ENCODE data around the gene SNRPD2.

Gene SNRPD2

GRCh38 chr19:45657520-45658167 is 34.1 kb downstream of the SNRPD2 start:
- no peak for DNase-seq (ENCODE audit: low spot score)

DNA sequence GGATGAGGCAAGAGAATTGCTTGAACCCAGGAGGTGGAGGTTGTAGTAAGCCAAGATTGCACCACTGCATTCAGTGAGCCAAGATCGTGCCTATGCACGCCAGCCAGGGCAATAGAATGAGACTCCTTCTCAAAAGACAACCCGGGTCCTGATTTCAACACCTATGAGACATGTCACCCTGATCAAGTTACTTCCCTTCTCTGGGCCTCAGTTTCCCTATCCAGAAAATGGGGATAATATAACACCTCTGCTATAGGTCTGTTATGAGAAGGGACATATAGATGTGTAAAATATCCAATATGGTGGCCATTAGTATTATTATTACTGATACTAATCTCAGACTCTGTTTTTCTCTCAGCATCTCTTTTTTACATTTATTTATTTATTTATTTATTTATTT is 36.7 kb downstream of the SNRPD2 start:
- no peak for DNase-seq (ENCODE audit: low spot score)

DNA sequence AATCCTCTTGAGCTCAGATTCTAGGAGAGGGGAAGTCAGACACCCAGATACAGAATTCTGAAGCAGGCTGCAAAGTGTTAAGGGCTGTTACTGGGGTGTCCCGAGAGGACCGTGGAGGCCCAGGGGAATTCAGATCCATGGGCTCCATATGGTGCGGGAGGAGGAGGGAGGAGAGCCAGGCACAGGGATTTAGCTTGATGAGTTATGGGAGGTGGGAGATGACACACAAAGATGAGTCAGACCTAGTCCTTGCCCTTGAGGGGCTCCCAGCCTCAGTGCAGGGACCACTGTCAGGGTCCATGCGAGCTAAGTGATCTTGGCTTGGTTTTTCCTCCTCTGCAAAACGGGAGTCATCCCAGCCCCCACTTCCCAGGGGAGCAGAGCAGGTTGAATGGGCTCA is 38.1 kb downstream of the SNRPD2 start:
- DNase-seq (ENCODE audit: low spot score), result no peak

DNA sequence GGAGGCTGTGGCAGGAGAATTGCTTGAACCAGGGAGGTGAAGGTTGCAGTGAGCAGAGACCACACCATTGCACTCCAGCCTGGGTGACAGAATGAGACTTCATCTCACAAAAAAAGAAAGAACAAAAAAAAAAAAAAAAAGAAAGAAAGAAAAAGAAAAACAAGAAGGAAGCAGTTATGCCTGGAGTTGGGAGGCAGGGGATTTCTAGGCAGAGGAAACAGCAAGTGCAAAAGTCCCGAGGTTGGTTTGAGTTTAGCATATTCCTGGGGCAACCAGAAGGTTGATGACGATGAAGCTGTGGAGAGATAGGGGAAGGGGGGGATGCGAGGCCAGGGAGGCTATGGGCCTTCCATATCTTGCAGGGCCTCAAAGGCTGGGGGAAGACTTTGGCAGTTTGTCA is 41.0 kb downstream of the SNRPD2 start:
- no peak for DNase-seq (ENCODE audit: low spot score)

- no peak for DNase-seq (ENCODE audit: low spot score)
These were observed 45.4 kb downstream of the SNRPD2 start for GRCh38 chr19:45646345-45646698.

GRCh38 chr19:45645631-45646344 is 46.0 kb downstream of the SNRPD2 start:
- DNase-seq (ENCODE audit: low spot score), result peak; percentile 84

DNA sequence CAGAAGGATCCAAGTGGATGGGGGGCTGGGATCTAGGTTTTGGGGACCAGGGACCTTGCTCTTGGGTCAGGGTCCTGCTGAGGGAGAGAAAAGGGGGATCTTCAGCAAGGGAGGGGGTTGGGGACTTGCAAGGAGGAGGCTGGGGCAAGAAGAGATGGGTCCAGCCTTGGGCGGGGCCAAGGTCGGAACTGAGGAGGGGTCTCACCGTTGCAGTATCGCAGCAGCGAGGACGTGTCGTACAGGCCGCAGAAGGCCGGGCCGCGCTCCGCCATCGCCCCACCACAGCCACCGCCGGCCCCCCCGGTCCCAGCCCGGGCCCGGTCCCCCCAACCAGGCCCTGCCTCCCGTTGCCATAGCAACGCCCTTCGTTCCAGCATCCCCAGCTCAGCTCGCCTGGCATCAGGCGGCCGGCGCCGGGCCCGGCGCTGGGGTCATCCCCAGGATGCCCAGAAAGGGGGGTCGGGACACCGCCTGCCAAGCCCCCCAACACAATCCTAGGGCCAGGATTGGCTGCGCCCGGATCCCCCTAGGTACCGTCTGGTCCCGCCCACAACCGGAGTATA is 46.6 kb downstream of the SNRPD2 start:
- no peak for DNase-seq (ENCODE audit: low spot score)

DNA sequence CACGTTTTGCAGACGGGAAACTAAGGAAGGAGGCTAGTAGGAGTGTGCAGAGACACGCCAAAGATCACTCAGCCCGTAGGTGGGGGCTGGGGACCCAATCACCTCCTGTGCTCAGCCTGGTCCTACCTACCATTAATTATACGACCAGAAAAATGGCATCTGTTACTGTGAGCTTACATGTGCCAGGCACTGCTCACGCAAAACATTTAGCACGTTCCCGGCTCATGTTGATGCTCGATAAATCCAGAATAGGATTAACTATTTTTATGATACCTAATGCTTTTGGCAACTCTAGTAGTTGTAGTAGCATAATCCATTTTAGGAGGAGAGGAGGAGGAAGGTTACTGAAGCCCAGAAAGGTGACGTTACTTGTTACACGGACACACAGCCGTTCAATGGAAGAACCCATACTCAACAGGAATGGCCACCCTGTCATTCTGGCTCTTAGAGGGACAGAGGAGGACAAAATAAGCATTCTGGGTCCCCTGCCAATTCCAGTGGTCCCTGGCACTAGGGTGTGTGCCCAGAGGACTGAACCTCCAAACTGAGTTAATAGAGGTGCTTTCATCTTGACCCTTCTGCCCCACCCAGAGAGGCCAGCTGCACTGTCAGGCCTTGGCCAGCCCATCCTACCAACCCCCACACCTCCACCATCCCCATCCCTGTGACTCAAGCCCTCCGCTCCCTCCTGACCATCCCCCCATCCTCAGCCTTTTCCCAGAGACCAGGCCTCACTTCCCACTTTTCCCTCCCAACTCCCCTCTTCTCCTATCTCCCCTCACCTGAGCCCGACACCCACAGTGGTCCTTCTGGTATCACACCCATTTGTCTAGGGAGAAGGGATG is 47.6 kb downstream of the SNRPD2 start:
- DNase-seq (ENCODE audit: low spot score), result no peak

GRCh38 chr19:45643024-45643926 is 48.5 kb downstream of the SNRPD2 start:
- DNase-seq (ENCODE audit: low spot score), result peak; percentile 93

DNA sequence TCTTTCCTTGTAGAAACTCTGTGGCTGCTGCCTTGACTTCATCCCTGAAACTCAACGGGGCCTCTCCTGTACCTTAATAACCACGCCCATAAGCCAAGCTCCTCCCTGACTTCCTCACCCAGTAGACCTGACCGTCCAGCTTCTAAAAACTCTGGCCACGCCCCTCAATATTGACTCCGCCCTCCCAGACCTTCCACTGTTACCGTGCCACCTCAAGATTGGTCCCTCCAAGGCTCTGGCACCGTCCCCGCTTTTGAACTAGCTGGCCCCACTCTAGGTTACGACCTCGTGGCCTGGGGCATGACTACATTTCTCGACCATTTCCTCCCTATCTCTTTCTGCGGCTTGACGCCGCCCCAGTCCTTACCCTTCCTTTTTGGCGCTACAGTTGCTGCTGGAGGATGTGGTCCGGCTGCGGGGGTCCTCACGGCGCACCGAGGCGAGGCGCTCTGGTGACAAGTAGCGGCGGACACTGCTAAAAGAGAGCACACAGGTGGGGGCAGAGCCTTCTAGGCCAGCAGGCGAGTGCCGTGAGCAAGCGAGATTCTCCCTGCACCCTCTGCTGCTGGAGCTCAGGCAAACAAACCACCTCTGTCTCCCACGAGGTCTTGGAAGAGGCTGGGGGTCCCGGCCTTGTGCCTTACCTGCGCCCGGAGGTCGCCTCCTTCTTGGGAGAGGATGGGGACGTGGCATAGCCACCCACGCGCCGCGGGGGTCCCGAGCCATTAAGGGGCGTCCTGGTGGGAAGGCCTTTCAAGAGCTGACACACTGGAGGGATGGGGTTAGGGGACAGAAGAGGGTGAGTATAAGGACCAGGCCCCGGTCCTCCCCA is 50.3 kb downstream of the SNRPD2 start:
- no peak for DNase-seq (ENCODE audit: low spot score)

- DNase-seq (ENCODE audit: low spot score), result no peak
These were observed 50.9 kb downstream of the SNRPD2 start for GRCh38 chr19:45640849-45641273.

DNA sequence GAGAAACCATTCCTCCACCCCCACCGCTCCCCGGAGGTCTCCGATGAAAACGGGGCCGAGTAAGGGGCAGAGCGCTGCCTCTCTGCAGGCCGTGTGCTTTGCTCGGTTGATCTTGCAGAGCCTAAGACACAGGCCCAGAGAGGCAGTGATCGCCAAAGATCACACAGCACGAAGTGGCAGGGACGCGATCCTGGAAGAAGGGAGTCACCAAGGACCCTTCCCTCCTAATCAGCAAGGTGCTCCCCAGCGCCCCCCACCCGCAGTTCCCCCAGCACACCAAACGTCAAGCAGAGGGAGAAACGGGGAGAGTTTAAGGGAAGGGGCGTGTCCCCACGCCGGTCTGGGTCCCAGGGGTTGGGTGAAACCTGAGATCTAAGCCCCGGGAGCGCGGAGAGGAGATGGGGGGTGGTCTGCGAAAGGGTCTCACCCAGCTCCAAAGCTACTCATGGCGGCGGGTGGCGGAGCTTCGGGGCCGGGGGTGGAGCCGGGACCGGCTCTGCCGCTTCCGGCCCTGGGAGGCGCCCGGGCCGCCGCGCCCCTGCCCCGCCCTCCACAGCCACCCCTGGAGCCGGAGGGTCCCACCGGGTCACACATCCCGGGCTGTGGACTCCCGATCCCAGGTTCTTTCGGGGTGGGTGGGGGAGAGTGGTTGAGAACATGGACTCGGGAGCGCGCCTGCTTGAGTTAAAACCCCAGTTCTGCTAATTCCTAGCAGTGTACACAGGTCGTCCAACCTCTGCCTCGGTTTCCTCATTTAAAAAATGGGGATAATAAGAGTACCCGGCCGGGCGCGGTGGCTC is 52.6 kb downstream of the SNRPD2 start, which contains the start of gene EML2:
Gene EML2 (minus strand): TSS at position 468 of the 800 bp plus-strand sequence. CDS start 21 bp downstream, at position 447.
- no peak for DNase-seq (ENCODE audit: low spot score)

DNA sequence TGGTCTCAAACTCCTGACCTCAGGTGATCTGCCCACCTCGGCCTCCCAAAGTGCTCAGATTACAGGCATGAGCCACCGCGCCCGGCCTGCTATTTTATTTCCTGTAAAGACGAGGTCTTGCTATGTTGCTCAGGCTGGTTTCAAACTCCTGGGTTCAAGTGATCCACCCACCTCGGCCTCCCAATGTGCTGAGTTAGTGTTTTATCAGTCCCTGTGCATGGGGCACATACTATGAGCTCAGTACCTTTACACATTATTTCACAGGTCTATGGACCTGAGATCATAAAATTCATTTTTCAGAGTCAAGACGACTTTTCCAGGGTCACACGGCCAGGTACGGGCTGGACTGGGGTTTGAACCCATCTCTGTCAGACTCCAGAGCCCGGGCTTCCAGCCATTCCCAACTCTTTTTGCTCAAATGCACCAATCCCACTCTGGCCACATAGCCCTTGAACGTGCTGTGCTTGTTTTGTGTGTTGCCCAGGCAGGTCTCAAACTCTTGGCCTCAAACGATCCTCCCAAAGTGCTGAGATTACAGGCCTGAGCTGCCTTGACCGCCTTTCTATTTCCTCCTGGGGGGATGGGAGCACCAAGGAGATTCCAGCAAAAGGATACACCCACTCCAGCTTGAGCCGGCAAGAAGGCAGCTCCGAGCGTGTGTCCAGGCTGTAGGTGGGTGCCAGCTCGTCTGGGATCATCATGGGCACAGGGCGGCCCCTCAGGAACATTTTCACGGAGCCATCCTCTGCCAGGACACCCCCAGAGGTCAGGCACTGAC is 53.7 kb downstream of the SNRPD2 start:
- no peak for DNase-seq (ENCODE audit: low spot score)
